SK-N-SH treated with all-trans-retinoic acid at 6 μM for 48 hours (cell line): ENCODE data around the gene IL15.

Experiments used
- ATAC-seq: fragments of 200-7000 bp; cut with Tn5 transposase; 3 replicates; pipeline ENCODE4 v1.9.1; 2020; ENCODE audit warnings: mild to moderate bottlenecking, moderate library complexity
- ARNTL ChIP-seq: fragments of 450-650 bp; formaldehyde crosslinking; IDR thresholded peaks from 2 replicates; pipeline ENCODE4 v1.5.0; 2020; ENCODE audit warnings: low read depth, mild to moderate bottlenecking, moderate library complexity, borderline replicate concordance
- BACH2 ChIP-seq: fragments of 250-450 bp; sonication (Bioruptor Pico); IDR thresholded peaks from 2 replicates; pipeline ENCODE4 v1.9.0; 2021; ENCODE audit warnings: mild to moderate bottlenecking, borderline replicate concordance
- ESRRG ChIP-seq: fragments of 250-450 bp; sonication (Bioruptor Pico); IDR thresholded peaks from 2 replicates; pipeline ENCODE4 v1.6.1; 2021; ENCODE audit warnings: mild to moderate bottlenecking
- GLIS3 ChIP-seq: fragments of 250-450 bp; sonication (Bioruptor Pico); IDR thresholded peaks from 2 replicates; pipeline ENCODE4 v1.5.0; 2020; ENCODE audit warnings: mild to moderate bottlenecking, moderate library complexity
- ISL1 ChIP-seq: fragments of 250-450 bp; sonication (Bioruptor Pico); IDR thresholded peaks from 2 replicates; pipeline ENCODE4 v2.1.2; 2022; ENCODE audit warnings: mild to moderate bottlenecking, moderate library complexity
- OSR1 ChIP-seq: fragments of 250-450 bp; sonication (Bioruptor Pico); IDR thresholded peaks from 2 replicates; pipeline ENCODE4 v1.8.0; 2022; ENCODE audit warnings: moderate library complexity, mild to moderate bottlenecking, inconsistent platforms
- PPARA ChIP-seq: fragments of 250-450 bp; sonication (Bioruptor Pico); IDR thresholded peaks from 2 replicates; pipeline ENCODE4 v1.5.0; 2020; ENCODE audit warnings: mild to moderate bottlenecking, borderline replicate concordance
- RARB ChIP-seq: fragments of 250-450 bp; sonication (Bioruptor Pico); IDR thresholded peaks from 2 replicates; pipeline ENCODE4 v1.8.0; 2021; ENCODE audit warnings: mild to moderate bottlenecking, moderate library complexity
- SNAI2 ChIP-seq: fragments of 250-450 bp; sonication (Bioruptor Pico); IDR thresholded peaks from 2 replicates; pipeline ENCODE4 v1.5.0; 2020; ENCODE audit warnings: mild to moderate bottlenecking, moderate library complexity
- TCF4 ChIP-seq: fragments of 250-450 bp; sonication (Bioruptor Pico); IDR thresholded peaks from 2 replicates; pipeline ENCODE4 v1.8.0; 2021; ENCODE audit warnings: mild to moderate bottlenecking, moderate library complexity, borderline replicate concordance
- TOX ChIP-seq: fragments of 250-450 bp; sonication (Bioruptor Pico); IDR thresholded peaks from 2 replicates; pipeline ENCODE4 v1.8.0; 2021; ENCODE audit warnings: mild to moderate bottlenecking, moderate library complexity, borderline replicate concordance
- ZC3H10 ChIP-seq: fragments of 250-450 bp; sonication (Bioruptor Pico); IDR thresholded peaks from 2 replicates; pipeline ENCODE4 v1.5.1; 2021; ENCODE audit warnings: mild to moderate bottlenecking, moderate library complexity
- ZFP3 ChIP-seq: fragments of 250-450 bp; sonication (Bioruptor Pico); IDR thresholded peaks from 2 replicates; pipeline ENCODE4 v1.5.0; 2020; ENCODE audit warnings: mild to moderate bottlenecking, moderate library complexity
- ZFP30 ChIP-seq: fragments of 450-650 bp; formaldehyde crosslinking; IDR thresholded peaks from 2 replicates; pipeline ENCODE4 v1.5.0; 2022; ENCODE audit warnings: mild to moderate bottlenecking, moderate library complexity
- ZNF70 ChIP-seq: fragments of 450-650 bp; formaldehyde crosslinking; IDR thresholded peaks from 2 replicates; pipeline ENCODE4 v1.5.0; 2020; ENCODE audit warnings: mild to moderate bottlenecking, moderate library complexity
- ZNF8 ChIP-seq: fragments of 450-650 bp; formaldehyde crosslinking; IDR thresholded peaks from 2 replicates; pipeline ENCODE4 v1.5.0; 2020; ENCODE audit warnings: mild to moderate bottlenecking, moderate library complexity
- TF ChIP-seq, protein P1 (sequence below): fragments of 250-450 bp; sonication (Bioruptor Pico); IDR thresholded peaks from 2 replicates; pipeline ENCODE4 v1.8.0; 2021; ENCODE audit warnings: low read depth, mild to moderate bottlenecking, moderate library complexity, borderline replicate concordance
- TF ChIP-seq, protein P2 (sequence below): fragments of 250-450 bp; sonication (Bioruptor Pico); IDR thresholded peaks from 2 replicates; pipeline ENCODE4 v1.5.1; 2021; ENCODE audit warnings: mild to moderate bottlenecking, moderate library complexity
- TF ChIP-seq, protein P3 (sequence below): fragments of 250-450 bp; sonication (Bioruptor Pico); IDR thresholded peaks from 2 replicates; pipeline ENCODE4 v1.8.0; 2020; ENCODE audit warnings: mild to moderate bottlenecking, moderate library complexity, borderline replicate concordance
- TF ChIP-seq, protein P4 (sequence below): fragments of 250-450 bp; sonication (Bioruptor Pico); IDR thresholded peaks from 2 replicates; pipeline ENCODE4 v1.5.0; 2020; ENCODE audit warnings: mild to moderate bottlenecking, moderate library complexity
- TF ChIP-seq, protein P5 (sequence below): fragments of 250-450 bp; sonication (Bioruptor Pico); IDR thresholded peaks from 2 replicates; pipeline ENCODE4 v1.5.1; 2020; ENCODE audit warnings: low read depth, mild to moderate bottlenecking, moderate library complexity

Gene IL15

DNA sequence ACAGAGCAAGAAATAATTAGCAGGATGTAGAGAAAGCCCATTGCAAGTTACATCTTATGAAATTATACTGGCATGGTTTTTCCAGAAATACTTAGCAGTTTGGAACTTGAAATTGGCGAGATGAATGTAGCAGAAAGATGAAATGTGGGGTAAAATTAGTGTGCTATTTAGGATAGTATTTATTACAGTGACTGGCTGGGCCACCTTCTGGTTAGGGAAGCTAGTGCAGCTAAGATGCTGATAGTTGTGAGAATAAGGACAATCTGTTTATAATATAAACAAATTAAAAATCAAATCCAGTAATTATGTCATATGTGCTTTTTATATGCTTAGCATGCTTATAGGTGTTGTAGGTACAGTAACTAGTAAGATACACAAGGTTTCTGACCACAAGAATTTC lies 74.8 kb downstream of the IL15 start:
- ATAC-seq = peak; percentile 67; the same call in 2 of the 3 replicates
- TF ChIP-seq, protein P1, sequence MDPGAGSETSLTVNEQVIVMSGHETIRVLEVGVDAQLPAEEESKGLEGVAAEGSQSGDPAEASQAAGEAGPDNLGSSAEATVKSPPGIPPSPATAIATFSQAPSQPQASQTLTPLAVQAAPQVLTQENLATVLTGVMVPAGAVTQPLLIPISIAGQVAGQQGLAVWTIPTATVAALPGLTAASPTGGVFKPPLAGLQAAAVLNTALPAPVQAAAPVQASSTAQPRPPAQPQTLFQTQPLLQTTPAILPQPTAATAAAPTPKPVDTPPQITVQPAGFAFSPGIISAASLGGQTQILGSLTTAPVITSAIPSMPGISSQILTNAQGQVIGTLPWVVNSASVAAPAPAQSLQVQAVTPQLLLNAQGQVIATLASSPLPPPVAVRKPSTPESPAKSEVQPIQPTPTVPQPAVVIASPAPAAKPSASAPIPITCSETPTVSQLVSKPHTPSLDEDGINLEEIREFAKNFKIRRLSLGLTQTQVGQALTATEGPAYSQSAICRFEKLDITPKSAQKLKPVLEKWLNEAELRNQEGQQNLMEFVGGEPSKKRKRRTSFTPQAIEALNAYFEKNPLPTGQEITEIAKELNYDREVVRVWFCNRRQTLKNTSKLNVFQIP (CRISPR knock-in tag) = no peak
- TF ChIP-seq GLIS3 (no peak), ZNF70 (CRISPR knock-in tag) (no peak), TCF4 (CRISPR knock-in tag) (no peak), ZFP30 (CRISPR knock-in tag) (no peak), BACH2 (no peak), ZC3H10 (CRISPR knock-in tag) (no peak), ARNTL (CRISPR knock-in tag) (no peak), PPARA (CRISPR knock-in tag) (no peak), ZFP3 (no peak), ISL1 (CRISPR knock-in tag) (no peak), ZNF8 (CRISPR knock-in tag) (no peak), SNAI2 (CRISPR knock-in tag) (no peak), OSR1 (CRISPR knock-in tag) (no peak), RARB (CRISPR knock-in tag) (no peak)
- TF ChIP-seq, protein P2, sequence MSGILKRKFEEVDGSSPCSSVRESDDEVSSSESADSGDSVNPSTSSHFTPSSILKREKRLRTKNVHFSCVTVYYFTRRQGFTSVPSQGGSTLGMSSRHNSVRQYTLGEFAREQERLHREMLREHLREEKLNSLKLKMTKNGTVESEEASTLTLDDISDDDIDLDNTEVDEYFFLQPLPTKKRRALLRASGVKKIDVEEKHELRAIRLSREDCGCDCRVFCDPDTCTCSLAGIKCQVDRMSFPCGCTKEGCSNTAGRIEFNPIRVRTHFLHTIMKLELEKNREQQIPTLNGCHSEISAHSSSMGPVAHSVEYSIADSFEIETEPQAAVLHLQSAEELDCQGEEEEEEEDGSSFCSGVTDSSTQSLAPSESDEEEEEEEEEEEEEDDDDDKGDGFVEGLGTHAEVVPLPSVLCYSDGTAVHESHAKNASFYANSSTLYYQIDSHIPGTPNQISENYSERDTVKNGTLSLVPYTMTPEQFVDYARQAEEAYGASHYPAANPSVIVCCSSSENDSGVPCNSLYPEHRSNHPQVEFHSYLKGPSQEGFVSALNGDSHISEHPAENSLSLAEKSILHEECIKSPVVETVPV (CRISPR knock-in tag) = no peak
- TF ChIP-seq, protein P3, sequence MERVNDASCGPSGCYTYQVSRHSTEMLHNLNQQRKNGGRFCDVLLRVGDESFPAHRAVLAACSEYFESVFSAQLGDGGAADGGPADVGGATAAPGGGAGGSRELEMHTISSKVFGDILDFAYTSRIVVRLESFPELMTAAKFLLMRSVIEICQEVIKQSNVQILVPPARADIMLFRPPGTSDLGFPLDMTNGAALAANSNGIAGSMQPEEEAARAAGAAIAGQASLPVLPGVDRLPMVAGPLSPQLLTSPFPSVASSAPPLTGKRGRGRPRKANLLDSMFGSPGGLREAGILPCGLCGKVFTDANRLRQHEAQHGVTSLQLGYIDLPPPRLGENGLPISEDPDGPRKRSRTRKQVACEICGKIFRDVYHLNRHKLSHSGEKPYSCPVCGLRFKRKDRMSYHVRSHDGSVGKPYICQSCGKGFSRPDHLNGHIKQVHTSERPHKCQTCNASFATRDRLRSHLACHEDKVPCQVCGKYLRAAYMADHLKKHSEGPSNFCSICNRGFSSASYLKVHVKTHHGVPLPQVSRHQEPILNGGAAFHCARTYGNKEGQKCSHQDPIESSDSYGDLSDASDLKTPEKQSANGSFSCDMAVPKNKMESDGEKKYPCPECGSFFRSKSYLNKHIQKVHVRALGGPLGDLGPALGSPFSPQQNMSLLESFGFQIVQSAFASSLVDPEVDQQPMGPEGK (CRISPR knock-in tag) = no peak
- TF ChIP-seq, protein P4, sequence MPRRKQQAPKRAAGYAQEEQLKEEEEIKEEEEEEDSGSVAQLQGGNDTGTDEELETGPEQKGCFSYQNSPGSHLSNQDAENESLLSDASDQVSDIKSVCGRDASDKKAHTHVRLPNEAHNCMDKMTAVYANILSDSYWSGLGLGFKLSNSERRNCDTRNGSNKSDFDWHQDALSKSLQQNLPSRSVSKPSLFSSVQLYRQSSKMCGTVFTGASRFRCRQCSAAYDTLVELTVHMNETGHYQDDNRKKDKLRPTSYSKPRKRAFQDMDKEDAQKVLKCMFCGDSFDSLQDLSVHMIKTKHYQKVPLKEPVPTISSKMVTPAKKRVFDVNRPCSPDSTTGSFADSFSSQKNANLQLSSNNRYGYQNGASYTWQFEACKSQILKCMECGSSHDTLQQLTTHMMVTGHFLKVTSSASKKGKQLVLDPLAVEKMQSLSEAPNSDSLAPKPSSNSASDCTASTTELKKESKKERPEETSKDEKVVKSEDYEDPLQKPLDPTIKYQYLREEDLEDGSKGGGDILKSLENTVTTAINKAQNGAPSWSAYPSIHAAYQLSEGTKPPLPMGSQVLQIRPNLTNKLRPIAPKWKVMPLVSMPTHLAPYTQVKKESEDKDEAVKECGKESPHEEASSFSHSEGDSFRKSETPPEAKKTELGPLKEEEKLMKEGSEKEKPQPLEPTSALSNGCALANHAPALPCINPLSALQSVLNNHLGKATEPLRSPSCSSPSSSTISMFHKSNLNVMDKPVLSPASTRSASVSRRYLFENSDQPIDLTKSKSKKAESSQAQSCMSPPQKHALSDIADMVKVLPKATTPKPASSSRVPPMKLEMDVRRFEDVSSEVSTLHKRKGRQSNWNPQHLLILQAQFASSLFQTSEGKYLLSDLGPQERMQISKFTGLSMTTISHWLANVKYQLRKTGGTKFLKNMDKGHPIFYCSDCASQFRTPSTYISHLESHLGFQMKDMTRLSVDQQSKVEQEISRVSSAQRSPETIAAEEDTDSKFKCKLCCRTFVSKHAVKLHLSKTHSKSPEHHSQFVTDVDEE (CRISPR knock-in tag) = no peak
- TF ChIP-seq, protein P5, sequence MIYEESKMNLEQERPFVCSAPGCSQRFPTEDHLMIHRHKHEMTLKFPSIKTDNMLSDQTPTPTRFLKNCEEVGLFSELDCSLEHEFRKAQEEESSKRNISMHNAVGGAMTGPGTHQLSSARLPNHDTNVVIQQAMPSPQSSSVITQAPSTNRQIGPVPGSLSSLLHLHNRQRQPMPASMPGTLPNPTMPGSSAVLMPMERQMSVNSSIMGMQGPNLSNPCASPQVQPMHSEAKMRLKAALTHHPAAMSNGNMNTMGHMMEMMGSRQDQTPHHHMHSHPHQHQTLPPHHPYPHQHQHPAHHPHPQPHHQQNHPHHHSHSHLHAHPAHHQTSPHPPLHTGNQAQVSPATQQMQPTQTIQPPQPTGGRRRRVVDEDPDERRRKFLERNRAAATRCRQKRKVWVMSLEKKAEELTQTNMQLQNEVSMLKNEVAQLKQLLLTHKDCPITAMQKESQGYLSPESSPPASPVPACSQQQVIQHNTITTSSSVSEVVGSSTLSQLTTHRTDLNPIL (CRISPR knock-in tag) = no peak

DNA sequence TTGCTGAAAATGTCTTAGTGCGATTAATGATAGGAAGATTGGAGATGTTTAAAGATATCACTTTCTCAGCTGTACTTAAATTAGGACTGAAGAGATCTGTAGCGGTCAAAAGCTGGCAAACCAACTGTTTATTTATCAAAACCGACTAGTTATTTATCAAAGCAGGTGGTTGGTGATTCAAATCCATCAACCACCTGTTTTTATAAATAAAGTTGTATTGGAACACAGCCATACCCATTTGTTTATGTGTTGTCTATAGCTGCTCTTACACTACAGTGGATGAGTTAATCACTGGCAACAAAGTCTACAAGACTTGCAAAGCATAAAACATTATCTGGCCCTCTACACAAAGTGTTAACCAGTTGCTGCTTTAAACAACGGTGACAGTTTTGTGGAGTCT lies 76.8 kb downstream of the IL15 start:
- ATAC-seq = no peak
- no peak for TF ChIP-seq TOX (CRISPR knock-in tag)
- no peak for TF ChIP-seq ISL1 (CRISPR knock-in tag)
- no peak for TF ChIP-seq GLIS3
- TF ChIP-seq SNAI2 (CRISPR knock-in tag) = no peak
- no peak for TF ChIP-seq ESRRG (CRISPR knock-in tag)
- TF ChIP-seq ARNTL (CRISPR knock-in tag) = no peak
- no peak for TF ChIP-seq ZFP3
- TF ChIP-seq, protein P2 (CRISPR knock-in tag) = no peak
- no peak for TF ChIP-seq ZFP30 (CRISPR knock-in tag)
- TF ChIP-seq ZC3H10 (CRISPR knock-in tag) = no peak
- no peak for TF ChIP-seq ZNF8 (CRISPR knock-in tag)
- no peak for TF ChIP-seq BACH2
- TF ChIP-seq, protein P1 (CRISPR knock-in tag) = no peak
